Lung (tissue), 12 donors: ENCODE measurements around the gene TRIM66. TPM values are rescaled to one million over a fixed set of nuclear protein-coding genes. Genes with fewer than 3 reads are reported as not detected.
A peak's percentile ranks its signal among the peaks of the same experiment; 100 is the strongest.

Experiments
- ATAC-seq: fragments of 200-7000 bp; cut with Tn5 transposase; one replicate; pipeline ENCODE4 v1.9.1; 2020; ENCODE audit warnings: moderate number of reproducible peaks; ENCODE audit not compliant: insufficient read depth, low FRiP score
- DNase-seq, 3 donors: peaks; one replicate each; pipeline ENCODE4 v3.0.0-alpha.2; 2013 to 2017
- H3K27ac ChIP-seq, 2 donors: one replicate each; pipeline ENCODE4 v1.5.1; 2013; ENCODE audit warnings: mild to moderate bottlenecking in 2 of 2, moderate library complexity in 2 of 2, control low read depth in 1 of 2, inconsistent platforms in 1 of 2, low read depth in 1 of 2, low read length in 1 of 2
- H3K27me3 ChIP-seq, 3 donors: one replicate each; pipeline ENCODE4 v1.5.1; 2013; ENCODE audit warnings: low read length in 2 of 3; ENCODE audit not compliant: control insufficient read depth in 3 of 3, insufficient read depth in 3 of 3
- H3K36me3 ChIP-seq, 4 donors: one replicate each; pipeline ENCODE4 v1.5.1; 2013; ENCODE audit warnings: low read length in 4 of 4, mild to moderate bottlenecking in 1 of 4, moderate library complexity in 1 of 4; ENCODE audit not compliant: control insufficient read depth in 4 of 4, insufficient read depth in 4 of 4
- H3K4me1 ChIP-seq, 5 donors: one replicate each; pipeline ENCODE4 v1.5.1; 2013; ENCODE audit warnings: low read length in 5 of 5, mild to moderate bottlenecking in 2 of 5, moderate library complexity in 1 of 5; ENCODE audit not compliant: control insufficient read depth in 5 of 5, insufficient read depth in 5 of 5
- H3K4me3 ChIP-seq: one replicate; pipeline ENCODE4 v1.5.1; 2013; ENCODE audit warnings: mild to moderate bottlenecking, control low read depth, moderate library complexity
- H3K9ac ChIP-seq, 2 donors: one replicate each; pipeline ENCODE4 v1.5.1; 2013; ENCODE audit warnings: low read length in 2 of 2, control low read depth in 1 of 2; ENCODE audit not compliant: insufficient read depth in 1 of 2
- H3K9me3 ChIP-seq, 4 donors: one replicate each; pipeline ENCODE4 v1.5.1; 2013; ENCODE audit warnings: low read length in 3 of 4, mild to moderate bottlenecking in 1 of 4, moderate library complexity in 1 of 4; ENCODE audit not compliant: control insufficient read depth in 4 of 4, insufficient read depth in 3 of 4
- WGBS, 2 donors: extraction: QIAGEN DNeasy Blood & Tissue Kit; methylation state at CpG; one replicate each; pipeline ENCODE4 v1.1.7; 2013; 5-methylcytosine and 5-hydroxymethylcytosine counted together
- polyA plus RNA-seq, 2 donors: library from polyadenylated mRNA; stranded (reverse); fragments of 200-250 nt; gene quantifications; one replicate each; pipeline ENCODE4 v1.2.1, GENCODE V29; 2013
- total RNA-seq, 2 donors: library from RNA; depleted of rRNA in 1 of 2; stranded (reverse); fragments of >200 nt in 1 of 2; gene quantifications; one replicate each; pipeline ENCODE4 v1.2.1, GENCODE V29; 2014 to 2021
- TF ChIP-seq, protein P1 (sequence below): IDR thresholded peaks from 2 replicates; pipeline ENCODE4 v1.5.1; 2012; ENCODE audit warnings: mild to moderate bottlenecking; ENCODE audit errors: control extremely low read depth, extremely low read depth
- donor health status: control.
- donor health status: control.
- donor health status: Bipolar disorder and iron deficiency.
- donor health status: healthy.
- donor health status: DM: yes; HTN: yes; CAD: no.

Gene TRIM66
- total and polyA plus RNA-seq, 4 donors, result 2.0 to 23.9 (median 11.3) TPM

DNA sequence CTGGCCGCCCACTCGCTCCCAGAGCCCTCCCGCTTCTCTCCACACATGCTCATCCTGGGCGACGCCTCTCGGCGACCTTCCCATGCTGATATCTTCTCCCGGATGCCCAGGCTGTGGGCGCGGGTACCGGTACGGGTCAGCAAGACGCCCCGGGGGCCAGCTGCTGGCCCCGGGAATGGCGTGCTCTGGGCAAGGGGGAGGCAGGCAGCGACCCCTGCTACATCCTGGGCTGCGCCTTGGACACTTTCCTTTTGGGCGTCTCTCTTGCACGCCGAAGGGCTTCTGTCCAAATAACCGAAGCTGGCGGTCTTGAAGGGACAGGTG is 48.2 kb upstream of the TRIM66 start:
- ATAC-seq (no peak), DNase-seq (no peak)
- no peak overlapping the region for H3K9ac ChIP-seq
- peaks cover 0 to 18% (median 11%) of the 10 kb centered on the region in 4 donors for H3K36me3 ChIP-seq
- no peak overlapping the region for H3K27ac ChIP-seq
- WGBS, 2 donors, result 95% methylated on average over 23 of the region's 23 CpGs
- TF ChIP-seq, protein P1, sequence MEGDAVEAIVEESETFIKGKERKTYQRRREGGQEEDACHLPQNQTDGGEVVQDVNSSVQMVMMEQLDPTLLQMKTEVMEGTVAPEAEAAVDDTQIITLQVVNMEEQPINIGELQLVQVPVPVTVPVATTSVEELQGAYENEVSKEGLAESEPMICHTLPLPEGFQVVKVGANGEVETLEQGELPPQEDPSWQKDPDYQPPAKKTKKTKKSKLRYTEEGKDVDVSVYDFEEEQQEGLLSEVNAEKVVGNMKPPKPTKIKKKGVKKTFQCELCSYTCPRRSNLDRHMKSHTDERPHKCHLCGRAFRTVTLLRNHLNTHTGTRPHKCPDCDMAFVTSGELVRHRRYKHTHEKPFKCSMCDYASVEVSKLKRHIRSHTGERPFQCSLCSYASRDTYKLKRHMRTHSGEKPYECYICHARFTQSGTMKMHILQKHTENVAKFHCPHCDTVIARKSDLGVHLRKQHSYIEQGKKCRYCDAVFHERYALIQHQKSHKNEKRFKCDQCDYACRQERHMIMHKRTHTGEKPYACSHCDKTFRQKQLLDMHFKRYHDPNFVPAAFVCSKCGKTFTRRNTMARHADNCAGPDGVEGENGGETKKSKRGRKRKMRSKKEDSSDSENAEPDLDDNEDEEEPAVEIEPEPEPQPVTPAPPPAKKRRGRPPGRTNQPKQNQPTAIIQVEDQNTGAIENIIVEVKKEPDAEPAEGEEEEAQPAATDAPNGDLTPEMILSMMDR, result no peak
- H3K4me1 ChIP-seq, result peaks cover 18 to 41% (median 26%) of the 10 kb centered on the region in 5 donors
- peaks cover 0 to 2% (median 0%) of the 10 kb centered on the region in 4 donors for H3K9me3 ChIP-seq
- no peaks in the 10 kb centered on the region for H3K27me3 ChIP-seq
- no peak overlapping the region for H3K4me3 ChIP-seq

DNA sequence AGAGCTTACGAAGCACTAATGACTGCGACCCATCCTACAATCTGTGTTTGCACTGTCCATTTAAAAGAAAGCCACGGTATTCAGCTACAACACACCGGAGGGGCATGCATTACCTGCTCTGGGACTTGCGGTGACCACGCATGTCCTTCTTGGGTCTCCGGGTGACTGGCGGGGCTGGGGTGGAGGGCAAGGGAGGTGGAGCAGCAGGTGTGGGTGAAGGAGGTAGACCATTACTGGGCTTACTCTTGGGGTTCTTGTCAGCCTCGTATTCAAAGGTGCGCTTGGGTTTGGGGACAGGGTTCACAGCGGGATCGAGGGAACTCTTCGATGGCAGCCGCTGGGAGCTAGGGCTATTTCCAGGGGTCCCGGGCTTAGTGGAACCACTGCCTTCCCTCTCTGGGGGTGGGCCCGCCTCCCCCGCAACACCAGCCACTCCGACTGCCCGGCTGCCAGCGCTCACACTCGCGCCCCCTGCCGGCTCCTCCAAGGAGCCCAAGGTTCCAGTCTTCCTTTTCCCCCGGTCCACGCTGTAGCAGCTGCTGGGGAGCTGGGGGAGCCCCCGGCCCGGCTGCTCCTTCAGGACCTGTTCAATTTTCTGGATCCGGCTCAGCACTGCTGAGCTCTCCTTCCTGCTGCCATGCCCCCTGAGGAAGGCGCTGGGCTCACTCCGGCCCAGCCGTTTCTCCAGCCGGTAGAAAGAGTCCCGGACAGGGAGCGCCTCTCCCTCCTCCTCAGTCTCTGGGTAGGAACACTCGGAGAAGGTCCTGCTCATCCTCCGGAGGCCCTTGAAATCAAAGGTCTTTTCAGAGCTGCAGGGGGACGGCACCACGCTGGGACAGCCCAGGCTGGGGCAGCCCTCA is 47.6 kb upstream of the TRIM66 start:
- Histone ChIP-seq H3K27me3 (no peaks in the 10 kb centered on the region), H3K9me3 (peaks cover 0 to 2% (median 0%) of the 10 kb centered on the region in 4 donors), H3K36me3 (peaks cover 0 to 18% (median 11%) of the 10 kb centered on the region in 4 donors), H3K4me1 (peaks cover 18 to 41% (median 26%) of the 10 kb centered on the region in 5 donors), H3K9ac (no peak overlapping the region), H3K27ac (no peak overlapping the region), H3K4me3 (no peak overlapping the region)
- ATAC-seq (no peak), DNase-seq (no peak)
- WGBS, 2 donors, result 88 to 91% methylated on average over 35 to 38 of the region's 38 CpGs
- TF ChIP-seq, protein P1, result no peak

DNA sequence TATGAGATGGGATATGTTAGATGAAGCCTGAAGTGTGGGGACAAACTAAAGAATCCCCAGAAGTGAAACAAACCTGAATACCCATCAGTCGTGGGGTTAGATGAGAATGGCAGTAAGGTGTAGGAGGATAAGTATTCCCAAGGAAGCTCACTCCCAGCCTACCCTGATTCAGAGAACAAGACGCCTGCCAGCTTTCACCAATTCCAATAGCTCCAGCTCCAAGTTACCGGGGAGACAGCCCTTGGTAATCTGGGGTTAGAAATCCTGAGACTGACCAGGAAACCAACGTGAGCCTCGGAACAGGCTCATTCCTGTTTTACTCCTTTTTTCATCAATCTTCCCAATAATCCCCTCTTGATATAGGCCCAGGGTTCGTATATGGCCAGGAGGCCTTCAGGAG is 46.6 kb upstream of the TRIM66 start:
- Histone ChIP-seq H3K9me3 (peaks cover 0 to 2% (median 0%) of the 10 kb centered on the region in 4 donors), H3K36me3 (peaks cover 0 to 23% (median 13%) of the 10 kb centered on the region in 4 donors), H3K27ac (peak overlapping the region in 1 of 2 donors; percentile 64), H3K27me3 (no peaks in the 10 kb centered on the region), H3K4me1 (peaks cover 18 to 41% (median 26%) of the 10 kb centered on the region in 5 donors), H3K9ac (no peak overlapping the region), H3K4me3 (no peak overlapping the region)
- WGBS, 2 donors, result 85 to 96% methylated on average over 6 of the region's 6 CpGs
- TF ChIP-seq, protein P1, result no peak
- ATAC-seq (no peak), DNase-seq (no peak)
